G401 (cell line): Measurements from ENCODE around the gene APOBEC4. TPM values are rescaled to one million over a fixed set of nuclear protein-coding genes. Genes with fewer than 3 reads are reported as not detected.
"Not testable (repeated sequence)": the region's sequence is repeated elsewhere in the genome, so short reads cannot be mapped to it uniquely, and the experiment has no call there.

Source experiments
- DNase-seq: peaks from one replicate; pipeline ENCODE4 v3.0.0-alpha.2; 2015; ENCODE audit warnings: low spot score
- in situ Hi-C: cut with HindIII; loops from 2 replicates; pipeline ENCODE4 v1.10.0; 2016; ENCODE audit warnings: low sequenced_read_pairs, mixed read lengths
- total RNA-seq: library from RNA; depleted of rRNA; stranded (reverse); fragments of >200 nt; shearing (Covaris generic); gene quantifications from 2 replicates; pipeline ENCODE4 v1.2.3, GENCODE V29; 2014; rRNA removed

The APOBEC4 gene, protein sequence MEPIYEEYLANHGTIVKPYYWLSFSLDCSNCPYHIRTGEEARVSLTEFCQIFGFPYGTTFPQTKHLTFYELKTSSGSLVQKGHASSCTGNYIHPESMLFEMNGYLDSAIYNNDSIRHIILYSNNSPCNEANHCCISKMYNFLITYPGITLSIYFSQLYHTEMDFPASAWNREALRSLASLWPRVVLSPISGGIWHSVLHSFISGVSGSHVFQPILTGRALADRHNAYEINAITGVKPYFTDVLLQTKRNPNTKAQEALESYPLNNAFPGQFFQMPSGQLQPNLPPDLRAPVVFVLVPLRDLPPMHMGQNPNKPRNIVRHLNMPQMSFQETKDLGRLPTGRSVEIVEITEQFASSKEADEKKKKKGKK
- not detected in 2 replicates for total RNA-seq

DNA sequence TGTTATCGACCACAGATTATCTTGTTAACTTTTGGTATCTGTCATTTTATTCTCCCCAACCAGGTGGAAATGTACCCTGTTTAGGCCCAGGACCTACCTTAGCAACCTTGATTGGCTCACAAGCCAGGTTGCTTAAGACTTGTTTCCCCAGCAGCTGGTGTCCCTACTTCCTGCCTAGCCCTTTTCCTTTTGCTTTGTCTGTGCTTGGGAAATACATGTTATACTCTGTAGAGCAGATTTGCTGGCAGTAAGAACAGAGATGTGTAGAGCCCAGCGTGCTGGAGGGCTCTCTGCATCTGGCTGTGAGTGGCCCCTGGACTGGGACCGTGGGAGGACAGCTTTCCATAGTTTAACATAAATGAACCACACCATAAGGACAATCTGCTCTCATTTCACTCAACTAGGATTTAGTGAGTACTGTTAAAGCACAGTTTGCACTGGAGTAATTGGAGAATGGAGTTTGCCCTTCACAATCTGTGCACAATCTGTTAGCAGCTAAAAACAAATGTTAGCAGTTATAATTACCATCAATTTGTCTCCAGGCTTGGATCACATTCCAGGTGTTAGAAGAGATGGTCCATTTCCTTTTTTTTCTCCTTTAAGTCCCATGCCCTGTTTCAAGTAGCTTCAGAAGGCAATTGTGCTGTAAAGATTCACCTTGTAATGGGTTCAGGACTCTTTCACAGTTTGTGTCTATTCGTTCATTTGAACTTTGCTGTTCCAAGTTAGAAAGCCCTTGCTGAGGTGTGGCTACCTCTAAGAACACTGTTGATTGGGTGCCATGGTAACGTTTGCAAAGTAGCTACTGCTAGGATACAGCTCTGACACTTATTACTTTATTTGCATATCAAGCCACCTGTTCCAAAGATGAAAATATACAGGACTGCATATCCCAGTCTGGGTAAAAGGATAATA is at the start of gene APOBEC4:
APOBEC4 (minus strand) TSS at position 770 of the 915 bp plus-strand sequence. CDS start 4,535 bp downstream, outside the sequence.
- in situ Hi-C loops, result no loop called here
- DNase-seq, result peak; percentile 65

DNA sequence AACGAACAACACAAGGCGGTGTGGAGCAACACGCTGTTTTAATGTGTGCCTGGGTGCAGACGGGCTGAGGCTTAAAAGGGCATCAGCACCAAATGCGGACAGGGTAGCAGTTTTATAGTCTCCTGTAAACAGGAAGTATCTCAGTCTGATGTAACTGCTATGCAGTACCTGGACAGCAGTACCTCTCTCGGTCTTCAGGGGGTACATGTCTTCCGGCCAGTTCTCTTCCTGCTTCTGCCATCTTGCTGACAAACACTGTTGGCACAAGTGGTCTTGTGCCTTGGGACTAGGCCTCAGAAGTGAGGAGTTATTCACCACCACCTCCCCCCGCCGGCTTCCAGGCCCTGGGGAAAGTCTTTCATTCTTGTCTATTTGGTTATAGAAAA is 49.7 kb upstream of the APOBEC4 start:
- in situ Hi-C loops, result no loop called here

DNA sequence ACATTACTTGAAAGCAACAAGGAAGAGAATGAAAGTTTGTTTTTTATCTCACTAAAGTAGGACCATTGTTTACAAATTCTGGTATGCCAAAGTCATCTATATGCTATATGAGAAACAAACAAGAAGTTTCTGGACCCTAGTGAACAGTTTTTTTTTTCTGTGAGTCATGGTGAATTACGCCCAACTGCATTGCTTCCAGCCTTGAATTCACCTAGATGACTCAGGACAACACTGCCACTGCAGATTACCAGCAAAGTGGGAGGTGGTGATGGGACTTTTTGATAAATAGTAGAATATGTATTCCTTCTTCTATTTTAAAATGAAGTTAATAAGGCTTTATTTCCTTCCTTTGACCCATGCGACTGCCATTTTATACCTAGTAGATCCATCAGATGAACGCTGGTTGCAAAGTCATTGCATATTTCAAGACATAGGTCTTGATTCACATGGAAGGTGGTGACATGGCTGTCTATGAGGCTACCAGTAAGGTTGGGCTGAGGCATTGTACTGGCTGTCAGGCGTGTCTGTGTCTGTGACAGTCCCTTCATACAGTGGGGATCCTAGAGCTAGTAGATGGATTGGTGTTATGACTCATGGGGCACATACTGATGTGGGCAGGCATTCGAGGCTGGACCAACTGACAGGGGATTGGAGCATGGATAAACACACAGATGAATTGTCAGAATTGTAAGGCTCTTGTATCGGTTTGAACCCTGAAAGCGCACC is 49.1 kb upstream of the APOBEC4 start:
- DNase-seq, result no peak
- in situ Hi-C loops, result no loop called here

More for the DNA sequence above, 49.7 kb upstream of the APOBEC4 start:
- no peak for DNase-seq

DNA sequence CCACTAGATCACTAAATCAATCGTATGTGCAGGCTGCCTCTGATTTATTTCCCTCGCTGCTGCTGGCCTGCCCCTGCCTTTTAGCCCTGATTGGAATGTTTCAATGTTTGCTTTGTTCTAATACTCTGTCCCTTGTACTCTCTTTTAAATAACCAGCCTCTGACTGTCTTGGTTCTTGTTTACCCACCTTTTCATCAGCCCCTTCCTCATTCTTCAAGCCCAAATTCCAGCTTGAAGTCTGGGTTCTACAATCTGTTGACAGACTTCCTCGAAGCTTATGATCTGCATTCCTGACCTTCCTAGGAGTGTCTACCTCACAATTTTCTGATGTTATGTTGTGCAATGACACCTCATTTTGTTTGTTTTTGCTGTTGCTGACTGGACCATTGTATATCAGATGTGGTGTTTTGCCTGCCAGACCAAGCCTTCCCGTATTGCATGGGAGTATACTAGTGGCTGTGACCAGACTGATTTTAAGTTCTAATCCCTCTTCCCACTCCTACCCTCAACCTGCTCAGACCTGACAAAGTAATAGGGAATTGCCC is 46.6 kb upstream of the APOBEC4 start:
- DNase-seq, result no peak
- in situ Hi-C loops, result no loop called here

DNA sequence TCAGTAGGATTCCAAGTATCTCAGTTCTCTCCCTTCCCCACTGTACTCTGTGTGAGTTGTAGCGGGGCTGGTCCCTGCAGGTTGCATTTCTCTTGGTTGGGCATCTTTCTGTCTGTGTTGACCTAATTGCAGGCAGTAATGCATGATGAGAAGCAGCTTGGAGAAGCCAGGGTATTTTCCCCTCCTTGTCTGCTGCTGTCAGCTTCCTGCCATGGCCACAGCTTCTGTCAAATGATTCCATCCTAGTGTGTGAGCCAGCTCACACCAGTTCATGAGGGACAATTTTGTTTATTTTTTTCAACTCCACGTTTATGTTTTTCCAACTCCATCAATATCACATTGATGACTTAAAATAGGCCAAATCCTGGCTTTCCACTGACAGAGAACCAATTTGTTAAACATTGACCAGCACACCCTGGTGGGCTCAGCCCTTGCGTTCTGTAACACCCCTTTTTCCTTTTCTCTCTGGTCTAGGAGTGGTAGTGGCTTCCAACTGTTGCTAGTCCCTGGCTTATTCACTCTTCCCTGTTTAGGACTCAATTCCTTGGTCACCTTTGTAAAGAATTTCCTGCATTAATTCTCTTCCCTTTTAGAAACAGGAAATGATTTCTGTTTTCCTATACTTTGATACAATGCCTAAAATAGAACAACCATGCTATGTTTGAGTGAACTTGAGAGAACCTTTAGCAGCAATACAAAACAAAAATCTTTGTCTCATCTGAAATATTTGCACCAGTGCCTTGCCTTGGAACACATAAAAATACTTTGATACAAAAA is 44.9 kb upstream of the APOBEC4 start:
- in situ Hi-C loops, result no loop called here

DNA sequence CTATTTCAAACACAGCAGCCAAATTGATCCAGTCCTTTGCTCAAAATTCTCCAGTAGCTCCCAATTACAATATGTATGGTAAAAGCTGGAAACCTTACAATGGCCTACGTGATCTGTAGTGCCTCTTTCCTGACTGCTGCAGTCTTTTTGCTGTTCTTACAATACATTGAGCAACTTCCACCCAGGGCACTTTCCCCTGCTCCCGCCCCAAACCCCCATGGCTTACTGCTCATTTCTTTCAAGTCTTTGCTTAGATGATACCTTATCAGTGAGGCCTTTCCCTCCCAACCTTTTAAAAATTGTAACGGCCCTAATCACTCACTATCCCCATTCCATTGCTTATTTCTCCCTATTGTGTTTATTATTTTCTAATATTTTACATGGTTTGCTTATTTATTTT is 43.9 kb upstream of the APOBEC4 start:
- no peak for DNase-seq
- in situ Hi-C loops, result no loop called here

More for the DNA sequence above, 44.9 kb upstream of the APOBEC4 start:
- DNase-seq, result peak; percentile 22

DNA sequence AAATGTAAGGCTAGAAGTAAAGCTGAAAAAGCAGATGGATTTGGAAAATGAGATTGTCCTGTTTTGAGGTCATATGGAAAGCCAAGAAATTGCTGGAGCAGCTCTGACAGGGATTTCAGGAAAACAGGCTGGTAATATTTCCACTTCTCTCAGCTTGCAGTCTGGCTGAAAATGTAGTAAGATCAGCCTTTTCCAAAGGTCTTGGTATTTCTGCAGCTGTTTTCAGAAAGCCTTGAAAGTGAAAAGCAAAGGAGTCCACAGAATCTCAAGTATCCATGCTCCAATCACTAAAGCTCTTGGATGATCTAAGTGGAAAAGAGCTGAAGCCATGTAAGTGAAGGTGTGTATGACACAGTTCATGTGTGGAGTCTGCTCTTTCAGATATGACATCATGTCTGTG is 41.6 kb upstream of the APOBEC4 start:
- peak; percentile 63 for DNase-seq
- in situ Hi-C loops, result no loop called here

DNA sequence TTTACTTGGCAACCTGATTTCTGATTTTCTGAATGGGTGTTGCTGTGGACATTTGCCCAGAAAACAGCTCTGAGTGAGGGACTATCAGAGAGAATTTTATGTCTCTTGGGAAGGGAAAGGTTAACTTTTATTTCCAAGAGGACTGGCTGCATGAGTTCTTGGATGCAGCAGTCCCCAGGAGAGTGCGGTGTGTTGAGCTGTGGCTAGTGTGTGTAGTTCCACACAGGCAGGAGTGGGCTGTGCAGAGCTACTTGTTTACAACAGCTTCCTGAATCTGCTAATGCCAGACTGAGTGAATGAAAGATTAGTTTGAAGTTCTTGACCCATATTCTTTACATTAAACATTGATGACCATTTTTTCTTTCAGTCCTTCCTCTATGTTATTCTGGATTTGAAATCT is 41.0 kb upstream of the APOBEC4 start:
- peak; percentile 62 for DNase-seq
- in situ Hi-C loops, result no loop called here

DNA sequence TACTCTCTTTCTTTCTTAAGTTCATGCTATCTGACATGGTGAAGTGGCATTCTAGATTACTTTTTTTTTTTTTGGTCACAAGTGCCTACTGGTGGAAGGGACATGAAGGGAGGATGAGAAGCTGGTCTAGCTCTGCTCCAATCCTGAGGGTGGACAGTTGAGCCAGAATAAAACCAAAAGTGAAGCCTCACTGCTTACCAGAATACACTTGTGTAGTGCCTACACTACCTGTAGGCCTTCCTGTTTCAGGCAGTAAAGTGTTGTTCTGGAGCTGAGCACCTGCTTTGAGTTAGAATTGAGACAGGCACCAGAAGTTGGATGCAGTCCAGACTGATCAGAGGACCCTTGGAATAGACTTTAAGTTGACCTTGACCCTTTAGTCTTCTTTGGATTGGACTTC is 40.4 kb upstream of the APOBEC4 start:
- in situ Hi-C loops, result no loop called here
- DNase-seq, result peak; percentile 27

DNA sequence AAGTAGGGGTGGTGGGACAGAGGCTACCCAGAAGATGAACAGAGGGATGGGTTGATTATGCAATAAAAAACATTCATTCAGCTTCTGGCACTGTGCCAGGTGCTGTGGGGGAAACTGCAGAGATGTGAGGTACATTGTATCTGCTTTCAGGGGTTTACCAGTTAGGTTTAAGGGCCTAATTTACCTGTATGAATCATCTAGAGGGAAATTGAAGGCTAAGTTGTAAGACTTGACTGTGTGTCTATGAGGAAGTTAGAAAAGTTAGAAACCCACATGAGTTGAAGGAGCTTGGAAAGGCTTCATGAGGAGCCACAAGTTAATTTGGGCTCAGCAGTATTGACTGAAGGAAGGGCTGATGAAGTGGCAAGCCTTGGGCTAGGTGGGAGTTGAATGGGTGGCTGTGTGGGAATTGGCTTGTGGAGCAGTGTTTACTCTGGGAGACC is 36.7 kb upstream of the APOBEC4 start:
- DNase-seq, result no peak
- in situ Hi-C loops, result no loop called here

DNA sequence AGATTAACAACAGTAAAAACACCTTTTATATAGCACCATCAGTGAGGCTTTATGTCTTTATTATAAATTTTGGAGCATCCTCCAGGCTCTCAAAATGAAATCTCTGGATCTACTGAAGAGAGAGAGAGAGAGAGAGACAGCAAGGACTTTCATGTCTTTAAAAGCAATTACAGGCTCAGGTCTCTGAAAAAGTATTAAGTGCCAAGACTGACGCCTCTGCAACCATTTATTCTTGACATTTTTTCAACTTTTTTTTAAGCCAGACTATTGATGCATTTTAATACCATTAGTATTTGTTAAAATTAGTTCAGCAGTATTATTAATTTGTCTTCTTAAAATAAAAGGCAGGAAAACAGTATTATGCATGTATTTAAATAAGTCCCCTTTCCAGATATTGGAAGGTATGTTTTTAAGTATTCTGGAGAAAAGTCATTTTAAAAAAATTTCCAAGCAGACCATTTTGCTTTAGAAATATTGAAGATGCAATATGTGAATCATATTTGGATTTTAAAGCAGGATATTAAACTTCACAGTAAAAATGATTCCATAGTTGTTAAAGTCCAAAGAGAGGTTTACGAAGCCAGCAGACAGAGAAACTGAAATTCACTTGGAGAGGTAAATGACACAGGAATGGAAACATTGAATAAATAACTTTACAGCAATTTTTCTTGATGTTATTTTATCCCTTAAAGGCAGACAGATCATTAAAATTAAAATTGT is 35.4 kb upstream of the APOBEC4 start:
- in situ Hi-C loops, result no loop called here
- no peak for DNase-seq

DNA sequence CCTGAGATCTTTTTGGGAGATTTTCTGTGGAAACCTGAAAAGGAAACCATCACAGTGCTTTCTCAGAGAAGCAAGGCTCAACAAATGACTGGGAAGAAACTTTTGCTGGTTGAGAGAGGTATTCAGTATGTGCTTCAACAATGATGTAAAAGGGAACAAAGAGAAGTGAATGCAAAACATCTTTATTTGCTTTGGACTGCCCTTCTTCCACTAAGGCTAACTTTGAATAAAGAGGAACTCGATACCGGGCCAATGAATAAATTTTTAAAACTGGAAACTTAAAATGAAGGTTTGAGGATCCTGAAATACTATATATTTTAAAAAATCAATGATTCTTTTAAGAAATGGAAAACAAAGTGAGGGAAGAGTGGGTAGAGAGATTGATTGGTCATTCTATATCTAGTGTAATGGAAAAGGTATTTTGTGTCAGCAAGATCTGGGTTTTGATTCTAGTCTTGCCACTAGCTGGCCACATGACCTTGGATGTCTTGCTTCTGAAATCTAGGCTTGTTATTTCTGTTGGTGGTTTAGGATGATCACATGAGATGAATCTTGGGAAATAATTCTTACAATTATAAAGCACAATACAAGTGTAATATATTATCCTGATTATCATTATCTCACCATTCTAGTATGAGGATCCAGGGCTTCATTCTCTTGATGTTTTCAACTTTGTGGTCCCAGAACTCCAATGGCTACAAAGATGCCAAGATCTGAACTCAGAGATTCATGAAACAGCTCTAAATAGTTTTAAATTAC is 34.6 kb upstream of the APOBEC4 start:
- no peak for DNase-seq
- in situ Hi-C loops, result no loop called here

DNA sequence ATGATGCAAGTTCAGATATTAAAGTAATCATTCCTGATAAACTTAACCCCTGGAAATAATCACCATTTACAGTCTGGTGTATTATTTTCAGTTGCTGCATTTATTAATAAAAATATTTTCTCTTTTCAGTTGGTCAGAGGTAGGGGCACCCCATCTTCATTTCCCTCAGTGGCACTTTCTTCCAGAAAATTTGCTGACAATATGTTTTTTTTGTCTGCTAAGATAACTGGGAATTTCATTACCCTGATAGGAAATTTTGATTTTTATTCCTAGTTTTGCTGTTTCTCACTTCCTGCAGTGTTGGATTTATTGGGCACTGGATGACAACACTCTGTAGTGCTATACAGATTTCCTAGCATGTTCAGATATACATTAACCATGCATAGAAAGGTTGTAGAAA is 33.1 kb upstream of the APOBEC4 start:
- DNase-seq, result no peak
- in situ Hi-C loops, result no loop called here

DNA sequence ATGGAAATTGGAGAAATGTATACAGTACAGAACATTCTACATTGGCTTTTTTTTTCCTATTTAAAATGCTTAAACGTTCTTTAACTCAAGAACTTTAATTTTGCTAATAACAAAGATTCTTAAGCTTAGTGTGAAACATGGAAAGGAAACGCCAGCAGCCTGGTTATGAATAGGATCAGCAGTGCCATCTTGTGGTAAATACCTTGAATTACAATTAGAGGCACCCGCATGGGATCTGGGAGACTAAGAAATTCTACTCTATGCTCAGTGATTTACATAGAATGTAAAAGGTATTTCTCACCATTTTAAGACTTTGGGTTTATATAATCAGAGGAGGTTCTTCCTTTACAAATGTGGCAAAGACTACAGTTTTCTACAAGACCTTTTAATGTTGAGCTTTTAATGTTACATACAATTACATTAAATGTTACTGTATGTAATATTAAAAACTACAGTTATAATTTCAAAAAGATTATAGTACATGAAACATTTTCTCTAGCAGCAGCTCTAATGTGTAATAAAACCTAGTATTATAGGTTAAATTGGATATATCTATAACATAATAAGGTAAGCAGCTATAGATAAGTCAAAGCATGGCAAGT is 32.1 kb upstream of the APOBEC4 start:
- DNase-seq, result no peak
- in situ Hi-C loops, result no loop called here

DNA sequence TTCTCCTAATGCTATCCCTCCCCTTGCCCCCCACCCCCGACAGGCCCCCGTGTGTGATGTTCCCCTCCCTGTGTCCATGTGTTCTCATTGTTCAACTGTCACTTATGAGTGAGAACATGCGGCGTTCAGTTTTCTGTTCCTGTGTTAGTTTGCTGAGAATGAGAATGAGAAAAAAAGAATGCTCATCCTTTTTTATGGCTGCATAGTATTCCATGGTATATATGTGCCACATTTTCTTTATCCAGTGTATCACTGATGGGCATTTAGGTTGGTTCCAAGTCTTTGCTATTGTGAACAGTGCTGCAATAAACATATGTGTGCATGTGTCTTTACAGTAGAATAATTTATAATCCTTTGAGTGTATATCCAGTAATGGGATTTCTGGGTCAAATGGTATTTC is 26.2 kb upstream of the APOBEC4 start:
- in situ Hi-C loops, DNase-seq: not testable (repeated sequence)

DNA sequence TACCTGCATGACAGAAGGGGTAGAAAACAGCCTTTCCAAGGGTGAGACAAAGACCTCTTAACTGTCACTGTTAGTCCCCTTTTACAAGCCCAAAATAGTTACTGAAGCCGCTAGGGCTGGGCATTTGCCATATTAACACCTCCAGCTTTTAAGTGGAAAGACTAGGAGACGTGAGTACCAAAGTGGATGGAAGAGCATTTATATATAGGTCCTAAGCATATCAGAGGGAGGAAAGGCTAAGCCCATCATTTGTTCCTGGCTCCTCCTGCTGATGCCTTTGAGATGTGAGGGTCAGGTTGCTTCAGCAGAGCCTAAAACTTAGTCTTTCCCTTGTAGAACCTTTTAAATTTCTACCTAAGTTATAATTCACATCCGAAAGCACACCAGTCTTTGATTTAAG is 25.7 kb upstream of the APOBEC4 start:
- in situ Hi-C loops, result no loop called here
- no peak for DNase-seq
